ENCODE measurements around the gene TREM1. TPM values are rescaled to one million over a fixed set of nuclear protein-coding genes. Genes with fewer than 3 reads are reported as not detected.

Gene TREM1
- total RNA-seq, 1 donor = 0.36 TPM

DNA sequence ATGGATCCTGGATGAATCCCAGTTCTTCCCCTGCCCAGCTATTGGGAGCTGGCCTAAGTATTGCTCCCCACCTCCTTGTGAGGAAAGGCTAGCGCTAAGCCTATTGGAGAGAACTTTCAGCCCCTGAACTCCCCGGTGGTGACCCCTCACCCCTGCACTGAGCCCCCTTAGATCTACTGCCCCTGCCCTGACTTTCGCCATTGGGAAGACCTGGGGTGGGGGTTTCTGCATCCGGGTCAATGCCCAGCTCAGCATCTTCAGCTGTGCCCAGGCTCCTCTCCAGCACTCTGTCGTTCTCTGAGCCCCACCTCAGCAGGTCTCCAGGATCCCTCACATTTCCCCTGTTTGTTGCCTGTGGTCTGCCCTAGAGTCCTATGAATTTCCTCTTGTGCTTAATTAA is 49.4 kb downstream of the TREM1 start:
- no peak overlapping the region for H3K4me3 ChIP-seq (ENCODE audit: low read depth, low read length)
- TF ChIP-seq CTCF (IDR thresholded peaks at IDR 0.05; ENCODE audit: insufficient read depth, low read length) = no peak
- DNase-seq (ENCODE audit: low read depth) = no peak

DNA sequence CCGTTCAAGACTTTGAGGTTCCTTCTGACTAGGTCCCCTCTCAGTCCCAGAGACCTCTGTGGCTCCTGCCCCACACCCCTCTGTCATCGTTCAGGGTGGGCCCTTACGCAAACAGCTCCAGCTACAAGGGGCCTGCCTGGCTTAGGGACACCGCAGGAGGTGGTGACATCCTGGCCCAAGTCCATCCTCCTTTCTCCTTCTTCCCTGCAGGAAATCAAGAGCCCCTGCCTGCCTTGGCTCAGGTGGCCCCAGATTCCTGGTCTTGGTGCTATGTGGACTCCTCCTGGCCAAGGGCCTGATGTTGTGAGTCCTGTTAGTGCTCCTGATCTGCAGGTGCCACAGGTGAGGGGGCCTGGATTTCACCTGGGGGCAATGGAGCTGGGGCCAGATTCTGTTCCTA is 50.2 kb downstream of the TREM1 start:
- no peak for DNase-seq (ENCODE audit: low read depth)
- no peak overlapping the region for H3K4me3 ChIP-seq (ENCODE audit: low read depth, low read length)
- no peak for TF ChIP-seq CTCF (IDR thresholded peaks at IDR 0.05; ENCODE audit: insufficient read depth, low read length)

DNA sequence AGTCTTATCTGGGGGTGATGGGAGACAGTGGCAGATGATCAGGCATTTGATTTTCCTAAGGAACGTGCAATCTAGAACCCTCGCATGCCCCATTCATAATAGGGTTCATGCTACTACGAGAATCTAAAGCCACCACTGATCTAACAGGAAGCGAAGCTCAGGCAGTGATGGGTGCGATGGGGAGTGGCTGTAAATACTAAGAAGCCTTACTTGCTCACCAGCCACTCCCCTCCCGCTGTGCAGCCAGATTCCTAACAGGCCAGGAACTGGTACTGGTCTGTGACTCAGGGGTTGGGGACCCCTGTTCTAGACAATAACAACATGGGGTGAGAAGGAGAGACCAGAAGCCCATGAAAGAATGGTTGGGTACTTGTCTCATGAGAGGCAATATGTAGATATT is 53.8 kb downstream of the TREM1 start:
- TF ChIP-seq CTCF (IDR thresholded peaks at IDR 0.05; ENCODE audit: insufficient read depth, low read length) = no peak
- H3K4me3 ChIP-seq (ENCODE audit: low read depth, low read length) = no peak overlapping the region
- DNase-seq (ENCODE audit: low read depth) = no peak

DNA sequence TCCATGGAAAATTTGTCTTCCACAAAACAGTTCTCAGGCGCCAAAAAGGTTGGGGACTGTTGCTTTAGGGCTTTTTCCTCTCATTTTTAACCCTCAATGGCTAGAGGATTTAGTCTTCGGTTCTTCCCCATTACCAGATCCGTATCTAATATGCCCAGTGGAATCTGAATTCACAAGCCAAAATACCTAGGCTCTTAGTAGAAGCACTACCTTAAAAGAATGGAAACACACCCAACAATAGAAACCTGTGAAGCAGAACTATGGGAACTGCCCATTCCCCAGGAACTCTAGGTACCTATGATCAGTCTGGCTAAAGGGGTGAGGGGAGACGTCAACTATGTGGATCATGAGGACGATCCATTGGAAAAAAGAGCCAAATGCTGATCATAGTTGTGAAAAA is 55.2 kb downstream of the TREM1 start:
- no peak for TF ChIP-seq CTCF (IDR thresholded peaks at IDR 0.05; ENCODE audit: insufficient read depth, low read length)
- no peak overlapping the region for H3K4me3 ChIP-seq (ENCODE audit: low read depth, low read length)
- DNase-seq (ENCODE audit: low read depth) = no peak

- H3K4me3 ChIP-seq (ENCODE audit: low read depth, low read length) = no peak overlapping the region
- TF ChIP-seq CTCF (IDR thresholded peaks at IDR 0.05; ENCODE audit: insufficient read depth, low read length) = no peak
- DNase-seq (ENCODE audit: low read depth) = no peak
Measured at GRCh38 chr6:41229721-41230120, 56.8 kb downstream of the TREM1 start.

- peak; percentile 14 for DNase-seq (ENCODE audit: low read depth)
- no peak overlapping the region for H3K4me3 ChIP-seq (ENCODE audit: low read depth, low read length)
- no peak for TF ChIP-seq CTCF (IDR thresholded peaks at IDR 0.05; ENCODE audit: insufficient read depth, low read length)
Measured at GRCh38 chr6:41228616-41229015, 57.9 kb downstream of the TREM1 start.

DNA sequence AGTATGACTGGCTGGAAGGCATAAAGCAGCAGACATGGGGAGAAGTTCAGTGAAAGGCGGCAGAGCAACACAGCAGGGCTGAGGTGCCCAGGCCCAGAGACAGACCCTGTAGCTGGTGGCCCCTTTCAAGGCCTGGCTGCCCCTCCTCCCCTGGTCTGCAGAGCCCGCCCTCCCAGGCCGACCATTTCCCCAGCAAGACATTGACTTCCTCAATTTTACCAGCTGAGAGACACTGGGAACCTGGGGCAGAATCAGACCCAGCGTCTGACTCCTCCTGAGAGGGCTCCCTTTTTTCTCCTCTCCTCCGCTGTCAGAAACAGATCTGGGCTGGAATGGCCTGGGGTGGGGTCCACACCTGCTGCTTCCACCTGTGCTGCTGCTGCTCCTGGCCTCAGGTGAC is 58.4 kb downstream of the TREM1 start, which contains the start of gene TREML4:
Gene TREML4 (plus strand): TSS at position 254 of the 400 bp plus-strand sequence. CDS start 79 bp downstream, at position 333.
- no peak for TF ChIP-seq CTCF (IDR thresholded peaks at IDR 0.05; ENCODE audit: insufficient read depth, low read length)
- DNase-seq (ENCODE audit: low read depth) = no peak
- no peak within 1 kb of the TSS for H3K4me3 ChIP-seq (ENCODE audit: low read depth, low read length)

All from fibroblast of the aortic adventitia (primary cell).